Endothelial cell of umbilical vein (primary cell): ENCODE results near the gene SPTLC1. TPM values are rescaled to one million over a fixed set of nuclear protein-coding genes. Genes with fewer than 3 reads are reported as not detected.

Experiments
- BruUV-seq: library from RNA; stranded (reverse); fragments of 400-500 nt; replicated peaks from 2 replicates; lab custom pipeline; 2021; lab: Mats Ljungman, UMichigan
- CTCF ChIA-PET: fragments of 300-600, 350-600 bp; sonication (Branson Sonifier 250); formaldehyde crosslinking; loops from one replicate; lab custom pipeline; 2021; ENCODE audit warnings: antibody characterized with exemption, inconsistent platforms; lab: Charles Lee
- POLR2A ChIA-PET: fragments of 300-600, 350-600 bp; sonication (Branson Sonifier 250); formaldehyde crosslinking; loops from one replicate; lab custom pipeline; 2021; ENCODE audit warnings: antibody characterized with exemption, inconsistent platforms; lab: Charles Lee
- DNase-seq: peaks from one replicate; pipeline ENCODE4 v3.0.0-alpha.2; 2011; ENCODE audit warnings: low read depth, low spot score
- FAIRE-seq: peaks from 2 replicates; lab custom pipeline; 2011; peaks lifted over from hg19 to GRCh38; lab: Jason Lieb, UNC
- H2AFZ ChIP-seq: 2 replicates; pipeline ENCODE4 v1.6.0; 2012; ENCODE audit warnings: low read depth, low read length, control low read depth, inconsistent platforms
- H3K27ac ChIP-seq: 2 replicates; pipeline ENCODE4 v1.5.1; 2011; ENCODE audit warnings: low read depth, mild to moderate bottlenecking, control low read depth, low read length, moderate library complexity; ENCODE audit not compliant: insufficient read depth
- H3K27me3 ChIP-seq, 2 experiments: 2 replicates each; pipeline versions ENCODE4 v1.6.0 to v1.6.1; 2011; ENCODE audit warnings: low read length in 2 of 2, mixed read lengths in 1 of 2; ENCODE audit not compliant: control insufficient read depth in 2 of 2, insufficient read depth in 2 of 2
- H3K36me3 ChIP-seq, 2 experiments: 2 replicates in 1 of 2; 3 replicates in 1 of 2; pipeline ENCODE4 v1.5.1; 2011; ENCODE audit warnings: low read length in 2 of 2, mild to moderate bottlenecking in 1 of 2, moderate library complexity in 1 of 2; ENCODE audit not compliant: control insufficient read depth in 2 of 2, insufficient read depth in 2 of 2; ENCODE audit errors: extremely low read depth in 1 of 2
- H3K4me1 ChIP-seq: 3 replicates; pipeline ENCODE4 v1.5.1; 2011; ENCODE audit warnings: mild to moderate bottlenecking, low read length; ENCODE audit not compliant: control insufficient read depth, insufficient read depth; ENCODE audit errors: extremely low read depth
- H3K4me2 ChIP-seq: 2 replicates; pipeline ENCODE4 v1.6.1; 2011; ENCODE audit warnings: low read length, control low read depth, mixed read lengths; ENCODE audit not compliant: insufficient read depth
- H3K4me3 ChIP-seq, 3 experiments: fragments of 200-600 bp in 1 of 3; sonication (generic), shearing (Covaris generic) in 1 of 3; replicated peaks in 1 of 3; 2 replicates each; pipeline ENCODE4 v1.5.1; 2011 to 2016; ENCODE audit warnings: control low read depth in 3 of 3, low read length in 3 of 3, mild to moderate bottlenecking in 2 of 3, inconsistent platforms in 1 of 3, low read depth in 1 of 3, moderate library complexity in 1 of 3; ENCODE audit not compliant: insufficient read depth in 1 of 3
- H3K79me2 ChIP-seq: 2 replicates; pipeline ENCODE4 v1.6.0; 2012; ENCODE audit warnings: low read length, inconsistent platforms; ENCODE audit not compliant: control insufficient read depth, insufficient read depth
- H3K9ac ChIP-seq: replicated peaks from 2 replicates; pipeline ENCODE3; 2011; ENCODE audit warnings: low read length, control low read depth; ENCODE audit not compliant: insufficient read depth; ENCODE audit errors: extremely low read depth
- H3K9me1 ChIP-seq: replicated peaks from 3 replicates; pipeline ENCODE4 v1.6.0; 2011; ENCODE audit warnings: mild to moderate bottlenecking, low read length; ENCODE audit not compliant: control insufficient read depth, insufficient read depth; ENCODE audit errors: extremely low read depth
- H3K9me3 ChIP-seq: replicated peaks from 2 replicates; pipeline ENCODE4 v1.5.1; 2012; ENCODE audit warnings: low read length, inconsistent platforms; ENCODE audit not compliant: control insufficient read depth, insufficient read depth
- H4K20me1 ChIP-seq: replicated peaks from 2 replicates; pipeline ENCODE3; 2011; ENCODE audit warnings: mild to moderate bottlenecking, low read length; ENCODE audit not compliant: control insufficient read depth, insufficient read depth; ENCODE audit errors: extremely low read depth
- CTCF ChIP-seq, 2 donors: IDR thresholded peaks; 1 replicate in 1 of 2; 2 replicates in 1 of 2; pipeline ENCODE4 v1.5.1; 2011; ENCODE audit warnings: low read length in 2 of 2, mild to moderate bottlenecking in 2 of 2, moderate library complexity in 2 of 2, control low read depth in 1 of 2, inconsistent platforms in 1 of 2, low read depth in 1 of 2; ENCODE audit not compliant: insufficient read depth in 1 of 2; ENCODE audit errors: extremely low read depth in 1 of 2
- EZH2 ChIP-seq: IDR thresholded peaks from 2 replicates; pipeline ENCODE4 v1.6.1; 2012; ENCODE audit warnings: borderline replicate concordance, low read depth, mild to moderate bottlenecking, moderate library complexity, low read length, inconsistent platforms; ENCODE audit not compliant: severe bottlenecking
- FOS ChIP-seq: IDR thresholded peaks from 2 replicates; pipeline ENCODE4 v1.6.1; 2011; ENCODE audit warnings: mild to moderate bottlenecking, low read length, moderate library complexity, borderline replicate concordance; ENCODE audit not compliant: insufficient read depth
- GATA2 ChIP-seq: IDR thresholded peaks from 2 replicates; pipeline ENCODE4 v1.7.0; 2011; ENCODE audit warnings: low read depth, mild to moderate bottlenecking, moderate library complexity, mixed read lengths, low read length; ENCODE audit not compliant: insufficient read length, insufficient read depth
- JUN ChIP-seq: IDR thresholded peaks from 2 replicates; pipeline ENCODE4 v1.6.1; 2011; ENCODE audit warnings: borderline replicate concordance, low read depth; ENCODE audit not compliant: insufficient read length, insufficient read depth
- MAX ChIP-seq: IDR thresholded peaks from 2 replicates; pipeline ENCODE4 v1.6.1; 2011; ENCODE audit not compliant: insufficient read depth, insufficient read length
- MYC ChIP-seq: IDR thresholded peaks from one replicate; pipeline ENCODE4 v1.6.1; 2011; ENCODE audit warnings: mild to moderate bottlenecking, low read depth, low read length
- POLR2A ChIP-seq: IDR thresholded peaks from 2 replicates; pipeline ENCODE4 v1.6.1; 2012; ENCODE audit warnings: low read depth, mild to moderate bottlenecking, control low read depth, low read length
- POLR2AphosphoS5 ChIP-seq: IDR thresholded peaks from 2 replicates; pipeline ENCODE4 v1.6.1; 2012; ENCODE audit warnings: low read depth, mild to moderate bottlenecking, control low read depth, low read length, moderate library complexity; ENCODE audit not compliant: insufficient read depth
- dilution Hi-C: fragments of 300-500 bp; cut with MboI; formaldehyde crosslinking; loops from one replicate; pipeline ENCODE4 v1.15.0; 2019; ENCODE audit warnings: low sequenced_read_pairs; ENCODE audit not compliant: extremely low pct_ligation_motif_present
- intact Hi-C: fragments of 100-400 bp; cut with micrococcal nuclease; formaldehyde crosslinking; loops from one replicate; pipeline ENCODE4 v1.10.0; 2022
- polyA plus RNA-seq, 4 experiments: library from polyadenylated mRNA; depleted of rRNA in 3 of 4; stranded (reverse) in 3 of 4; unstranded in 1 of 4; fragments of >200 nt; gene quantifications; 2 replicates each; pipeline versions ENCODE4 v1.2.1 to v1.2.3, GENCODE V29; 2011 to 2012; ENCODE audit warnings: missing spikeins in 1 of 4
- total RNA-seq: library from RNA; stranded (reverse); gene quantifications from 2 replicates; pipeline ENCODE4 v1.2.3, GENCODE V29; 2021

SPTLC1 gene
- total and polyA plus RNA-seq, 2 donors (not counting 3 experiments of a cell fraction or from before 2014, with no cell fraction given), result 35.9 to 68.5 TPM

GRCh38 chr9:92120138-92120537 lies 4.9 kb upstream of the SPTLC1 start:
- peaks cover under 1% of the 10 kb centered on the region for H3K79me2 ChIP-seq
- TF ChIP-seq GATA2 (no peak), EZH2 (no peak), MYC (no peak), POLR2AphosphoS5 (no peak), CTCF (IDR thresholded peaks at IDR 0.05; ENCODE audit: extremely low read depth in 1 of 2, insufficient read depth in 1 of 2, low read depth in 1 of 2, low read length in 2 of 2) (no peak), JUN (no peak), MAX (no peak), POLR2A (no peak), FOS (no peak)
- H4K20me1 ChIP-seq, result no peaks in the 10 kb centered on the region
- dilution Hi-C loops, result no loop called here
- H3K27ac ChIP-seq, result no peak overlapping the region
- no peak overlapping the region for H2AFZ ChIP-seq
- no peak for DNase-seq
- no peaks in the 10 kb centered on the region for H3K36me3 ChIP-seq
- intact Hi-C loops, result no loop called here
- no peak overlapping the region for H3K4me3 ChIP-seq
- no peak overlapping the region for H3K4me2 ChIP-seq
- no peaks in the 10 kb centered on the region for H3K9me3 ChIP-seq
- peaks cover 11 to 31% of the 10 kb centered on the region in 2 experiments for H3K27me3 ChIP-seq
- ChIA-PET POLR2A (no interaction called here), CTCF (no interaction called here)
- no peak overlapping the region for H3K9ac ChIP-seq
- H3K9me1 ChIP-seq, result no peaks in the 10 kb centered on the region
- FAIRE-seq, result no peak
- H3K4me1 ChIP-seq, result peaks cover 3% of the 10 kb centered on the region
- BruUV-seq, result no TSS peak
